GM06990 (cell line): ENCODE data around the gene CTNNBIP1.

Experiments
- DNase-seq: peaks from one replicate; pipeline ENCODE4 v3.0.0-alpha.2; 2011; ENCODE audit not compliant: insufficient read length; ENCODE audit errors: extremely low read depth
- H3K27me3 ChIP-seq: replicated peaks from 2 replicates; pipeline ENCODE4 v1.6.0; 2011; ENCODE audit warnings: low read length; ENCODE audit not compliant: control insufficient read depth, insufficient read depth
- H3K36me3 ChIP-seq: 2 replicates; pipeline ENCODE4 v1.5.1; 2011; ENCODE audit warnings: low read length; ENCODE audit not compliant: control insufficient read depth, insufficient read depth
- H3K4me3 ChIP-seq: replicated peaks from 2 replicates; pipeline ENCODE4 v1.5.1; 2011; ENCODE audit warnings: low read depth, mild to moderate bottlenecking, control low read depth, low read length
- TF ChIP-seq, protein P1 (sequence below): IDR thresholded peaks from 2 replicates; pipeline ENCODE4 v1.5.1; 2011; ENCODE audit warnings: low read length, control low read depth, mild to moderate bottlenecking, inconsistent platforms; ENCODE audit not compliant: insufficient read depth, poor library complexity, severe bottlenecking

The CTNNBIP1 gene

GRCh38 chr1:9859281-9860014 is 50.6 kb downstream of the CTNNBIP1 start:
- Histone ChIP-seq H3K4me3 (no peak overlapping the region), H3K36me3 (no peaks in the 10 kb centered on the region), H3K27me3 (no peaks in the 10 kb centered on the region)
- no peak for DNase-seq
- TF ChIP-seq, protein P1, sequence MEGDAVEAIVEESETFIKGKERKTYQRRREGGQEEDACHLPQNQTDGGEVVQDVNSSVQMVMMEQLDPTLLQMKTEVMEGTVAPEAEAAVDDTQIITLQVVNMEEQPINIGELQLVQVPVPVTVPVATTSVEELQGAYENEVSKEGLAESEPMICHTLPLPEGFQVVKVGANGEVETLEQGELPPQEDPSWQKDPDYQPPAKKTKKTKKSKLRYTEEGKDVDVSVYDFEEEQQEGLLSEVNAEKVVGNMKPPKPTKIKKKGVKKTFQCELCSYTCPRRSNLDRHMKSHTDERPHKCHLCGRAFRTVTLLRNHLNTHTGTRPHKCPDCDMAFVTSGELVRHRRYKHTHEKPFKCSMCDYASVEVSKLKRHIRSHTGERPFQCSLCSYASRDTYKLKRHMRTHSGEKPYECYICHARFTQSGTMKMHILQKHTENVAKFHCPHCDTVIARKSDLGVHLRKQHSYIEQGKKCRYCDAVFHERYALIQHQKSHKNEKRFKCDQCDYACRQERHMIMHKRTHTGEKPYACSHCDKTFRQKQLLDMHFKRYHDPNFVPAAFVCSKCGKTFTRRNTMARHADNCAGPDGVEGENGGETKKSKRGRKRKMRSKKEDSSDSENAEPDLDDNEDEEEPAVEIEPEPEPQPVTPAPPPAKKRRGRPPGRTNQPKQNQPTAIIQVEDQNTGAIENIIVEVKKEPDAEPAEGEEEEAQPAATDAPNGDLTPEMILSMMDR, result no peak

GRCh38 chr1:9858293-9859035 is 51.6 kb downstream of the CTNNBIP1 start:
- Histone ChIP-seq H3K4me3 (no peak overlapping the region), H3K36me3 (no peaks in the 10 kb centered on the region), H3K27me3 (no peaks in the 10 kb centered on the region)
- no peak for DNase-seq
- TF ChIP-seq, protein P1, result no peak

GRCh38 chr1:9855186-9855585 is 54.9 kb downstream of the CTNNBIP1 start:
- H3K27me3 ChIP-seq, result no peaks in the 10 kb centered on the region
- TF ChIP-seq, protein P1, result no peak
- no peak overlapping the region for H3K4me3 ChIP-seq
- no peaks in the 10 kb centered on the region for H3K36me3 ChIP-seq
- DNase-seq, result no peak

DNA sequence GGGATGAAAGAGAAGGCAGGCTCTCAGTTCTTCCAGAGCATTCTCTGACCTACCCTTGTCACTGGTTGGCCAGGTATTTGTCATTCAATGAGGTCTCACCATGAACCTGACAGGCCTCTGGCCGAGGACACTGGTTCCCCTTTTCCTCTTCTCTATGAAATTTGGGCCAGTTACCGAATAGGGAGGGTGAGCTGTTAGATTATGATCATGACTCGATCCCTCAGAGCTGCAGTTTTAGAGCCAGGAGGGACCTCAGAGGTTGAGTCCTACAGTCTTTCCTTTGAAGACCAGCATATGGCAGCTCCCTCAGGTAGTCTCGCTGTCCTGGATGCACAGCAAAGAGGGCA is 56.8 kb downstream of the CTNNBIP1 start:
- DNase-seq, result no peak
- H3K4me3 ChIP-seq, result no peak overlapping the region
- no peaks in the 10 kb centered on the region for H3K36me3 ChIP-seq
- H3K27me3 ChIP-seq, result no peaks in the 10 kb centered on the region
- TF ChIP-seq, protein P1, result no peak

- TF ChIP-seq, protein P1, result no peak
- no peaks in the 10 kb centered on the region for H3K27me3 ChIP-seq
- no peak for DNase-seq
- H3K4me3 ChIP-seq, result no peak overlapping the region
- H3K36me3 ChIP-seq, result no peaks in the 10 kb centered on the region
These were observed 57.4 kb downstream of the CTNNBIP1 start for GRCh38 chr1:9852410-9853248.
